Panc1 (cell line): ENCODE results near the gene CEP97.
"Not testable (repeated sequence)": the region's sequence is repeated elsewhere in the genome, so short reads cannot be mapped to it uniquely, and the experiment has no call there.

Experiments used
- POLR2AphosphoS5 ChIP-seq: IDR thresholded peaks from 2 replicates; pipeline ENCODE4 v1.6.1; 2012; ENCODE audit warnings: mild to moderate bottlenecking, low read depth, low read length, moderate library complexity
- TF ChIP-seq, protein P1 (sequence below): fragments of 450-650 bp; IDR thresholded peaks from 2 replicates; pipeline ENCODE4 v1.5.1; 2017; ENCODE audit warnings: mild to moderate bottlenecking
- TF ChIP-seq, protein P2 (sequence below), 2 experiments: IDR thresholded peaks; 2 replicates each; pipeline ENCODE4 v1.6.1; 2011 to 2012; ENCODE audit warnings: low read depth in 2 of 2, control low read depth in 1 of 2, low read length in 1 of 2, mild to moderate bottlenecking in 1 of 2, moderate library complexity in 1 of 2; ENCODE audit not compliant: insufficient read depth in 1 of 2

DNA sequence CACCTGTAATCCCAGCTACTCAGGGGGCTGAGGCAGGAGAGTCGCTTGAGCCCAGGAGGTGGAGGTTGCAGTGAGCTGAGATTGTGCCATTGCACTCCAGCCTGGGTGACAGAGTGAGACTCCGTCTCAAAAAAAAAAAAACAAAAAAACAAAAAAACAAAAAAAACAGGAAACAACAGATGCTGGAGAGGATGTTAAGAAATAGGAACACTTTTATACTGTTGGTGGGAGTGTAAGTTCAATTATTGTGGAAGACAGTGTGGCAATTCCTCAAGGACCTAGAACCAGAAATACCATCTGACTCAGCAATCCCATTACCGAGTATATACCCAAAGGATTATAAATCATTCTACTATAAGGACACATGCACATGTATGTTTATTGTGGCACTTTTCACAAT, 17.5 kb downstream of the CEP97 start:
- TF ChIP-seq POLR2AphosphoS5, result not testable (repeated sequence)
- TF ChIP-seq, protein P1, sequence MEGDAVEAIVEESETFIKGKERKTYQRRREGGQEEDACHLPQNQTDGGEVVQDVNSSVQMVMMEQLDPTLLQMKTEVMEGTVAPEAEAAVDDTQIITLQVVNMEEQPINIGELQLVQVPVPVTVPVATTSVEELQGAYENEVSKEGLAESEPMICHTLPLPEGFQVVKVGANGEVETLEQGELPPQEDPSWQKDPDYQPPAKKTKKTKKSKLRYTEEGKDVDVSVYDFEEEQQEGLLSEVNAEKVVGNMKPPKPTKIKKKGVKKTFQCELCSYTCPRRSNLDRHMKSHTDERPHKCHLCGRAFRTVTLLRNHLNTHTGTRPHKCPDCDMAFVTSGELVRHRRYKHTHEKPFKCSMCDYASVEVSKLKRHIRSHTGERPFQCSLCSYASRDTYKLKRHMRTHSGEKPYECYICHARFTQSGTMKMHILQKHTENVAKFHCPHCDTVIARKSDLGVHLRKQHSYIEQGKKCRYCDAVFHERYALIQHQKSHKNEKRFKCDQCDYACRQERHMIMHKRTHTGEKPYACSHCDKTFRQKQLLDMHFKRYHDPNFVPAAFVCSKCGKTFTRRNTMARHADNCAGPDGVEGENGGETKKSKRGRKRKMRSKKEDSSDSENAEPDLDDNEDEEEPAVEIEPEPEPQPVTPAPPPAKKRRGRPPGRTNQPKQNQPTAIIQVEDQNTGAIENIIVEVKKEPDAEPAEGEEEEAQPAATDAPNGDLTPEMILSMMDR, result not testable (repeated sequence)
- TF ChIP-seq, protein P2, sequence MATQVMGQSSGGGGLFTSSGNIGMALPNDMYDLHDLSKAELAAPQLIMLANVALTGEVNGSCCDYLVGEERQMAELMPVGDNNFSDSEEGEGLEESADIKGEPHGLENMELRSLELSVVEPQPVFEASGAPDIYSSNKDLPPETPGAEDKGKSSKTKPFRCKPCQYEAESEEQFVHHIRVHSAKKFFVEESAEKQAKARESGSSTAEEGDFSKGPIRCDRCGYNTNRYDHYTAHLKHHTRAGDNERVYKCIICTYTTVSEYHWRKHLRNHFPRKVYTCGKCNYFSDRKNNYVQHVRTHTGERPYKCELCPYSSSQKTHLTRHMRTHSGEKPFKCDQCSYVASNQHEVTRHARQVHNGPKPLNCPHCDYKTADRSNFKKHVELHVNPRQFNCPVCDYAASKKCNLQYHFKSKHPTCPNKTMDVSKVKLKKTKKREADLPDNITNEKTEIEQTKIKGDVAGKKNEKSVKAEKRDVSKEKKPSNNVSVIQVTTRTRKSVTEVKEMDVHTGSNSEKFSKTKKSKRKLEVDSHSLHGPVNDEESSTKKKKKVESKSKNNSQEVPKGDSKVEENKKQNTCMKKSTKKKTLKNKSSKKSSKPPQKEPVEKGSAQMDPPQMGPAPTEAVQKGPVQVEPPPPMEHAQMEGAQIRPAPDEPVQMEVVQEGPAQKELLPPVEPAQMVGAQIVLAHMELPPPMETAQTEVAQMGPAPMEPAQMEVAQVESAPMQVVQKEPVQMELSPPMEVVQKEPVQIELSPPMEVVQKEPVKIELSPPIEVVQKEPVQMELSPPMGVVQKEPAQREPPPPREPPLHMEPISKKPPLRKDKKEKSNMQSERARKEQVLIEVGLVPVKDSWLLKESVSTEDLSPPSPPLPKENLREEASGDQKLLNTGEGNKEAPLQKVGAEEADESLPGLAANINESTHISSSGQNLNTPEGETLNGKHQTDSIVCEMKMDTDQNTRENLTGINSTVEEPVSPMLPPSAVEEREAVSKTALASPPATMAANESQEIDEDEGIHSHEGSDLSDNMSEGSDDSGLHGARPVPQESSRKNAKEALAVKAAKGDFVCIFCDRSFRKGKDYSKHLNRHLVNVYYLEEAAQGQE (IDR thresholded peaks at IDR 0.05; ENCODE audit: insufficient read depth in 1 of 2, low read depth in 2 of 2, low read length in 1 of 2), result not testable (repeated sequence)
